ENCODE measurements around the gene PLEKHA8.

The PLEKHA8 gene

DNA sequence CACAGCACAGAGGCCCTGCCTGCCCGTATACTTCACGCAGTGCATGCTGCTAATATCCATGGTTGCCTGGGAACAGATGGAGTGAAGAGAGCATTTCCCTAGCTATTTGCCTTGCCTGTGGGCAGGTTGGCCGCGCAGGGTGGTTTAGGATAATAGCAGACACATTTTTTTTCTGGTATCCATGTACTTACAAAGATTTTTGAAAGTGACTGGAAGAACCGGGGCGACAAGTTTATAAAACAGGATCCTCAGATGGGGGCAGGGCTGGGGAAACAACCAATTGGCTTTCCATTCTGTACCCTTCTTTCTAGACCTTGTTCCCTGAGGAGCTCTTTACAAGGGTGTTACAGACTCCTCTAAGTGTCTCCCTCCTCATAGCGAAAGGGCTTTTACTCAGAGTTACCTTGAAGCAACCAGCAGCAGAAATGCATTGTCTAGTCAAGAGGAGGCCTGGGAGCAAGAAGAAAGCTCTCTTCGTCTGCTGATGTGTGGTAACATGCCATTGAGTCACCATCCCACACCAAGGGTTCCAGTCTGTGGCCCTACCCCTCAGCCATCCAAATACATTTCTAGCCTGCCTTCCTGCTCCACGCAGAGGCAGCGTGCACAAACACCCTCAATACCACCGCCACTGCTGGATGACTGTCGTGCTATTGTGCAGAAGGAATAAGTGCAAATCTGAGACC is 138.1 kb downstream of the PLEKHA8 start:
- peak in 2 of 58 donors; percentile 23 to 25 for DNase-seq

GRCh38 chr7:30166841-30167235 is 138.6 kb downstream of the PLEKHA8 start:
- DNase-seq = no peak

DNA sequence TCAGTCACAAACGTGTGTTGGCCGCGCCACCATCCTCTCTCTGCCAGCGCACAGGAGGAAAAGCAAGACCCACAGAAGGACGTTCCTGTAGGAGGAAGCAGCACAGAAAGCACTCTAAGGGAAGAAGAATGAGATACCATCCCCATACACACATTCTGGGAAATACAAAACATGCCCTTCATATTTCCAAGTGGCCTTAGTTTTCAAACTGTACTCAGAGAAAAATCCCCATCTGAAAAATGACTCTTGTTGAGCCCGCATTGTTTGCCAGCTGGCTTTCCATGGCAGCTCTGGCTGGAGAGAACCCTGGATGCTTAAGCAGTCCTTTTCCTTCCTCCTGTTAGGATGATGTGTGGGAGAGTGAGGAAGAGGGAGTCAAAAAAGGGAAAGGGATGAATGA is 139.7 kb downstream of the PLEKHA8 start:
- DNase-seq = no peak

- no peak for DNase-seq
Observed at GRCh38 chr7:30168835-30169573, 140.8 kb downstream of the PLEKHA8 start.

GRCh38 chr7:30169579-30169978 is 141.4 kb downstream of the PLEKHA8 start:
- DNase-seq = no peak

- DNase-seq = peak in 1 of 58 donors; percentile 9
Observed at GRCh38 chr7:30170476-30171205, 142.4 kb downstream of the PLEKHA8 start.

GRCh38 chr7:30171766-30172447 is 143.7 kb downstream of the PLEKHA8 start:
- no peak for DNase-seq

- DNase-seq = peak in 1 of 58 donors; percentile 33
Observed at GRCh38 chr7:30172451-30172850, 144.2 kb downstream of the PLEKHA8 start.

DNA sequence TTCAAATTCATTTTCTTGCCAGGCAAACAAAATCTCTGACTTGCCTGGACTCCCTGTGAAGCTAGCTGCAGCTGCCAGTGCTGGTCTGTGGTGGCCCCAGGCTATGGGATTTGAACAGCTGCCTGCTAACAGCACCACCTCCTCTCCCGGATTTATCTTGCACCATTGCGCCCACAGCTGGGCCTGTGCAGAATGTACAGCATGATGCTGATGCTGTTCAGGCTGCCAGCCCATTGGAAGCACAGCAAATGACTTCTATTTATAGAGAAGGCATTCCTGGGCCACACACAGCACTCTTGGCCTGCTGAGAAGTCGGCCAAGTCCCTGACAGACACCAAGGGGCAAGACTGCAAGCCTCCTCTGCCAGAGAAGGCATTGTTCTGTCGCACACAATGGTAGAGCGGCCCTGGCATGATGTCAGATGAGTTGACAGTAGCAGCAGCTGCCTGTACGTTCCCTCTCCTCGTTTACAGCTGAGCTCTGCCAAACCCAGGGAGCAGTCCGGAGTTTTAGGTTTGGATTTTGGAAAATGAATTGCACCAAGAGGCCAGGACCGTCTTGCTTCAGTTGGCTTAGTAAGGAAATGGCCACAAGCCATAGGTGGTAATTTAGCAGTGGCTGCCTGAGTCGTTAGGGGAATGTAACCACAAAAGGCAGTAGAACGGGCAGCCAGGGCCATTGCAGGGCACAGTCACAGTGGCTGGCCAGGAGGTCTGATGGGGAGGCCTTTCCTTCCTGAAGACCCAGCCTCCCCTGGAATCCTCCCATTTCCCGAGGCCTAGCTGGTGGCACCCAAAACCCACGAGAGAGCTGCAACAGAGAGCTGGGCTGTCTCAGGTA is 145.1 kb downstream of the PLEKHA8 start:
- peak; percentile 21 to 98 (median 86) for DNase-seq

GRCh38 chr7:30175180-30175579 is 147.0 kb downstream of the PLEKHA8 start:
- no peak for DNase-seq

DNA sequence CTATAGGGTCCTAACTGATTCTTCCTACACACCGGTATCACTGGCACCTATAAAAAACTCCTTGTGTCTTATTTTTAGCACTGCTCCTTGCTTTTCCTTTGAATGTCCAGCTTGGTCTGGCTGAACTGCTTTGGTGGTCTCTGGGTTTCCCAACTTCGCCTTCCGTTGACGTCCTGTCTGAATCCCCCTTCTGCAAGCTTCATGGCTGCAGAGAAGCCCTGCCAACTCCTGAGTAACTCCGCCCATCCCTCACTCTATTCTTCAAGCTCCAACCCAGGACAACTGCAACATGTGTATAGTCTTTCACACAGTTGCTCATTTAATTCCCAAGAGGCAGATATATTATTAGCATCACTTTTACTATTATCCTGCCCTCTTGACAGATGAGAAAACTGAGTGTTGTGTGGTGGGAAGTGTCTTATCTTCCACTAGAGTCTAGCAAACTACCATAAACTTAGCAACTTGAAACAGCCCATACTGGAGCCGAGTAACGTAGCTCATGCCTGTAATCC is 147.5 kb downstream of the PLEKHA8 start:
- no peak for DNase-seq

DNA sequence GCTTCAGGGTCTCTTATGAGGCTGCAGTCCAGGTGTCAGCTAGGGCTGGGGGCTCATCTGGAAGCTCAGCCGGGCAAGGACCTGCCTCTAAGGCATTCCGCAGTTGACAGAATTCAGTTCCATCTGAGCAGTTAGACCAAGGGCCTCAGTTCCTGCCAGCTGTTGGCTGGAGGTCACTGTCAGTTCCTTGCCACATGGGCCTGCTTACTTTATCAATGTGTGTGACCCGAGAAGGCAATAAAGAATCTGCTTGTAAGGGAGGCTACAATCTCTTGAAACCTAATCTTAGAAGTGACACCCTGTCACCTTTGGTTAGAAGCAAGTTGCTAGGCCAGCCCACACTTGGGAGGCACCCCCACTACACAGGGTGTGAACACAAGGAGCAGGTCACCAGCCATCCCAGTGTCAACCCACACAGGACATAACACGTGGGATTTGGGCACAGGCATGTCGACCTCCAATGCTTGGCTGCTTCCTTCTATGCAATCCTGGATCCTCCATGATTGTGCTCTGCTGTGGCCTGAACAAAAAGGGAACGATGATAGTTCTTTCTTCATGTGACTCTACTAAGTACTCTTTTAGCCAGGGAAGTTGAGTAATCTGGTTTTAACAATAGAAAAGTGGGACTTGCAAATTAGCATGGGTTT is 148.4 kb downstream of the PLEKHA8 start:
- no peak for DNase-seq

DNA sequence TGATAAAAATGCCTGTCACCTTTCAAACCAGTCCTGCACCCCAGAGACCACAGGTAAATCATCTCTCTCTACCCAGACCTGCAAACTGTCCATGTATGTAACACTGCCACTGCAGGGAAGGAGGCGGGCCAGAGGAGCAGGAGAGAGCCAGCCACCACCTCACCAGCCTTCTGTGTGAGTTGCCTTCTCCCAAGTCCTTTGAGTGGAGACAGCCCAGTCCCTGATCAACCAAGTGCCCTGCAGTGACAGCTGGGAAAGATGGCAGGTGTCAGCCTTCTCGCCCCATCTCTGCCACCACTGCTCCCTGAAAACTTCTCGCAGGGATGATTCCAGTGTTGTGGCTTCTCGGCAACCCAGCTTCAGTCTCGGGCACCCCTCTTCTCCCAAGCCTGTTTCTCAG is 149.0 kb downstream of the PLEKHA8 start:
- no peak for DNase-seq

DNA sequence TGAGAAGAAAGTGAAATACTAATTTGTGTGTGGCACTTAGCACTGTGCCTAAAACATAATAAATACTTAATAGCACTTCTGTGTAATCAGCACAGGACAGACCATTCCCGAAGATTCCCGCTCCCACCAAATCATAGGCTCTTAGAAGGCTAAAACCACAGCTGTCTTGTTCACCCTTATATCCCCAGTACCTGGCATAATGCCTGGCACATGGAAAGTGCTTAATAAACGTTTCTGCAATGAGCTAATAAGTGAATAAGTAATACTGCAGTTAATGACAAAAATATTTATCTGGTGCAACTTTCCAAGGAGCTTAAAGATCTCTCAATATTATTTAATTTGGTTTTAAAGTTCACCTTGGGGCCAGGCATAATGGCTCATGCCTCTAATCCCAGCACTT is 149.8 kb downstream of the PLEKHA8 start:
- DNase-seq = no peak

DNA sequence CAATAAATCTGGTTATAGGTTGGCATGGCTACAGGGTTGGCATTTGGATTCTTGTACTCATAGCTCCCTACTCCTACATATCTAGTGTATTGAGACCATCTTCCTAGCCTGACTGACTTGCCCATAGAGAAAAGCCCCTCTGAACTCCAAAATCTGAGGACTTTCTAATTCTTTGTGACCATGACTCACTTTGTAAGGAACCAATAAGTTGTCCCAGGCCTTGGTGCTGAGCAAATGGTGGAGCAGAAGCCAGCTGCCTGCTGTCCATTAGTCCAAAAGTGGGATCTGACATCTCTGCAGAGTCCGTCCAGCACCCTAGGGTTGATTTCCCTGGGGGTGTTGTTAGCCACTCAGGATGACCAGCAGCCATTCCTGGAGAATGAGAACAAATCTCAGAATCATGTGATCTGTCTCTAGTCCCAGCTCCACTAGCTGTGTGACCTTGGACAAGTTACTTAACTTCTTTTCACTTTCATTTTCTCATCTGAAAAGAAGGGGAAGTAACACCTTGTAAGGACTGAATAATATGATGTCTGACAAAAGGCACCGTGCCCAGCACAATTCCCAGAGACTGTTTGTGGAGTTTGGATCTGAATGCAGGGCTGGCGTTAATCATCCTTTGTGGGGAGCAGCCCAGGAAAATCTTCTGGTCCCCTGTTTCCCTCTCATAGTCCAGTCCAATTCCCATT is 150.7 kb downstream of the PLEKHA8 start:
- no peak for DNase-seq

Data from anterior cingulate cortex (tissue), 58 donors.